Endometrial microvascular endothelial cells (primary cell): ENCODE measurements around the gene ATOH8. TPM values are rescaled to one million over a fixed set of nuclear protein-coding genes. Genes with fewer than 3 reads are reported as not detected.
"Not testable (repeated sequence)": the region's sequence is repeated elsewhere in the genome, so short reads cannot be mapped to it uniquely, and the experiment has no call there.

Source experiments
- in situ Hi-C: cut with HindIII; loops from 2 replicates; pipeline ENCODE4 v1.10.0; 2017; ENCODE audit warnings: low sequenced_read_pairs, low pct_unique_long_range_greater_than_20kb; ENCODE audit errors: inconsistent ontology term
- total RNA-seq: library from RNA; depleted of rRNA; stranded (reverse); fragments of >200 nt; gene quantifications from one replicate; pipeline ENCODE4 v1.2.3, GENCODE V29; 2015; ENCODE audit errors: inconsistent ontology term

Gene ATOH8
- total RNA-seq, 1 donor from 2014 or later, result 10.7 TPM

DNA sequence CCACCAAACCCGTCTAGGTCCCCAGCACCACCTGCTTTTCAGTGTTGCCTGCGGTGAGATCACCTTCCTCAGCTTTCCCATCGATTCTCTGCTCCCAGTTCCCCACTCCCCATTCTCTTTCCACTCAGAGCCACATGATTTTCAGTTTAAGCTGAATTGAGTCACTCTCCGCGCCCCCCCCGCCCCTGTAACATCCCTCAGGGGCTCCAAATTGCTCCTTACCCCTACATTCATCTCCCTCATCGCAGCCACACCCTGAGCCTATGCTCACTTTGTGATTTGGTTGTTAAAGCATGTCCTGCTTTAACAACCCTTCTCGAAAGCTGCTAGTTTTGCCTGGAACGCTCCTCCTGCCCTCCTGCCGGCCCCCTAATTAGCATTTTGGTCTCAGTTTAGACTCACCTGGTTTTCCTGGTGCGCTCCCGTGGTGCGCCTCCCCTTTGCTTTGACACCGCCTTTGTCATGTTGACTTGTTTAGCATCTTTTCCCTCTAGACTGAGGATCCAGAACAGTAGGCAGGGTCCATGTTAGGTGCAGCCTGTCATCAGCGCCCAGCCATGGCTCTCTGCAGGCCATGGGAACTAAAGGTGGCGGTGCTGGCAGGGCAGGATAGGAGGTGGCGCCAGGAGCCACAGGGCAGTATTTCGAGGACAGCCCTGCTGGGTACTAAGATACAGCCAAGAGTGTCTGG is 74.2 kb downstream of the ATOH8 start:
- in situ Hi-C loops, result no loop called here

DNA sequence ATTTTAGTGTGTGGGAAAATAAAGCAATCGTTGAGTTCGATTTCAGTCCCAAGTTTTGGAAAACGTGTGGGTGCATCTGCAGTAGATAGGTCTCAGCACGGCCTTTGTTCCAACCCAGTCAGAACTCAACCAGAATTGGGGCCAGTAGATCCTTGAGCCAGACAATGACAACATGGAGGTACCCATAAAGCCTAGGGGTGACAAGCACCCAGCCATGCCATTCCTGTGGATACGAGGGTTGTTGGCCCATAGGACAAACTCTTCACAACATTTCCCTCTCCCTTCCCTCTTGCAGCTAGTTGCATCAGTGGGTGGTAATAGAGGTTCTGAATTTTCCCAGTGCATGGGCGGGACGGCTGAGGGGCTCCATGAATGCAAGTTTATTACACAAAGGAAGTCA is 74.9 kb downstream of the ATOH8 start:
- in situ Hi-C loops, result no loop called here

DNA sequence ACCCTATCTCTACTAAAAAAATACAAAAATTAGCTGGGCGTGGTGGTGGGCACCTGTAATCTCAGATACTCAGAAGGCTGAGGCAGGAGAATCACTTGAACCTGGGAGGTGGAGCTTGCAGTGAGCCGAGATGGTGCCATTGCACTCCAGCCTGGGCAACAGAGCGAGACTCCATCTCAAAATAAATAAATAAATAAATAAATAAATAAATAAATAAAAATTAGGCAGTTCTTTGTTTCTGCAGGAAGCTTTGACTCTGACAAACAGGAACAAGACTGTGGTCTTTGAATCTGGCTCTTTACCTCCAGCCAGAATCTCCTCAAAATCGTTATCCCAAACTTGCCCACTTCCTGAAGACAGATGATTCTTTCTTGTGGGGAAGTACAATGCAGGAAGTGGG is 75.6 kb downstream of the ATOH8 start:
- in situ Hi-C loops, result not testable (repeated sequence)

DNA sequence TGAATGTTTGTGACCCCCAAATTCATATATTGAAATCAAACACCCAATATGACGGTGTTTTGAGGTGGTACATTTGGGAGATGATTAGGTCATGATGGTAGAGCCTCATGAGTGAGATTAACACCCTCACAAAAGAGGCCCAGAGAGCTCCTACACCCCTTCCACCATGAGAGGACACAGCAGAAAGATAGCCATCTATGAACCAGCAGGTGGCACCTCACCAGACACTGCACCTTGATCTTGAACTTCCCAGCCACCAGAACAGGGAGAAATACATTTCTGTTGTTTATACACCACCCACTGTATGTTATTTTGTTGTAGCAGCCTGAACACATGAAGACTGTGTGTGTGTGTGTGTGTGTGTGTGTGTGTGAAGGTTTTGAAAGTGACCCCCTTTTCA is 76.9 kb downstream of the ATOH8 start:
- in situ Hi-C loops, result no loop called here

DNA sequence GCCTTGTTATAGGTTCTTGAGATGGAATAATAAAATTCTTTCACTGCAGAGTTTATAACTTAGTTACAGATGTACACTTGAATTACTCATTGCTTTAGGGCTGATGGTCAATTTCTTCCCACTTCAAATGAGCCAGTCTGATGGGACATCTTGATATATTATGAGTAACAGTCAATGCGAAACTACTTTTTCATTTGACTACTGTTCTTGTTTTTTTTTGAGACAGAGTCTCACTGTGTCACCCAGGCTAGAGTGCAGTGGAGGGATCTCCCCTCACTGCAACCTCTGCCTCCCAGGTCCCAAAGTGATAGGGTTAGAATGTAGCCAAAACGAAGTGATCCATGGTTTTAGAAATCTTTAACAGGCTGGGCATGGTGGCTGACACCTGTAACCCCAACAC is 77.9 kb downstream of the ATOH8 start:
- in situ Hi-C loops, result no loop called here

DNA sequence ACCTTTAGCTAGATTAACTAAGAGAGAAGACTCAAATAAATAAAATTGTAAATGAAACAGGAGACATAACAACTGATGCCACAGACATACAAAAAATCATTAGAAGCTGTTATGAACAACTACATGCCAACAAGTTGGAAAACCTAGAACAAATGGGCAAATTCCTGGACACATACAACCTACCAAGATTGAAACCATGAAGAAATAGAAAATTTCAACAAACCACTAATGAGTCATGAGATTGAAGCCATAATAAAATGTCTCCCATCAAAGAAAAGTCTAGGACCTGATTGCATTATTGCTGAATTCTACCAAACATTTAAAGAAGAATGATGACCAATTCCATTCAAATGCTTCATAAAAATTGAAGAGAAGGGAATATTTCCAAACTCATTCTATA is 80.7 kb downstream of the ATOH8 start:
- in situ Hi-C loops, result no loop called here

Other genes with a start within 250 kb of the ATOH8 start
- gene MAT2A, start 214.8 kb upstream of the ATOH8 start, total RNA-seq, result 179 TPM
- gene GGCX, start 192.5 kb upstream of the ATOH8 start, total RNA-seq, result 77.5 TPM
- 3.6 TPM for gene VAMP8, start 176.4 kb upstream of the ATOH8 start, total RNA-seq
- 124 TPM for gene VAMP5, start 169.6 kb upstream of the ATOH8 start, total RNA-seq
- gene RNF181, start 158.2 kb upstream of the ATOH8 start, total RNA-seq, result 174 TPM
- gene TMEM150A, start 151.3 kb upstream of the ATOH8 start, total RNA-seq, result 23.5 TPM
- 8.8 TPM for gene C2orf68, start 141.9 kb upstream of the ATOH8 start, total RNA-seq
- 74.2 TPM for gene USP39, start 137.8 kb upstream of the ATOH8 start, total RNA-seq
- gene SFTPB, start 85.8 kb upstream of the ATOH8 start, total RNA-seq, result not detected
- gene GNLY, start 59.6 kb upstream of the ATOH8 start, total RNA-seq, result not detected
- 10.6 TPM for gene ST3GAL5, start 135.0 kb downstream of the ATOH8 start, total RNA-seq